SJCRH30 (cell line): ENCODE measurements around the gene PTTG1IP. TPM values are rescaled to one million over a fixed set of nuclear protein-coding genes. Genes with fewer than 3 reads are reported as not detected.
"Not testable (repeated sequence)": the region's sequence is repeated elsewhere in the genome, so short reads cannot be mapped to it uniquely, and the experiment has no call there.

ENCODE experiments used
- DNase-seq, 2 experiments: peaks; one replicate each; pipeline ENCODE4 v3.0.0-alpha.2; 2015 to 2020
- H3K27ac ChIP-seq: fragments of 250-450 bp; sonication (Bioruptor Pico); 2 replicates; pipeline ENCODE4 v1.5.1; 2020; ENCODE audit warnings: mild to moderate bottlenecking, moderate library complexity
- H3K27me3 ChIP-seq: fragments of 250-450 bp; sonication (Bioruptor Pico); 2 replicates; pipeline ENCODE4 v1.5.1; 2020; ENCODE audit warnings: mild to moderate bottlenecking, moderate library complexity
- H3K36me3 ChIP-seq: fragments of 250-450 bp; sonication (Bioruptor Pico); 2 replicates; pipeline ENCODE4 v1.5.1; 2020; ENCODE audit warnings: mild to moderate bottlenecking, moderate library complexity
- H3K4me1 ChIP-seq: fragments of 250-450 bp; sonication (Bioruptor Pico); 2 replicates; pipeline ENCODE4 v1.5.1; 2020; ENCODE audit warnings: mild to moderate bottlenecking, moderate library complexity
- H3K4me3 ChIP-seq: fragments of 250-450 bp; sonication (Bioruptor Pico); 2 replicates; pipeline ENCODE4 v1.5.1; 2020; ENCODE audit warnings: mild to moderate bottlenecking, moderate library complexity
- H3K9me3 ChIP-seq: fragments of 250-450 bp; sonication (Bioruptor Pico); replicated peaks from 2 replicates; pipeline ENCODE4 v1.5.1; 2020; ENCODE audit warnings: mild to moderate bottlenecking, moderate library complexity
- total RNA-seq: library from RNA; depleted of rRNA; stranded (reverse); fragments of >200 nt; shearing (Covaris generic); gene quantifications from 2 replicates; pipeline ENCODE4 v1.2.3, GENCODE V29; 2014

PTTG1IP gene
- total RNA-seq, 1 experiment from 2014 or later = 195 TPM

GRCh38 chr21:44912506-44913412 is 39.3 kb upstream of the PTTG1IP start:
- not testable (repeated sequence) for H3K4me3 ChIP-seq, H3K9me3 ChIP-seq, H3K36me3 ChIP-seq, DNase-seq, H3K27me3 ChIP-seq
- peak overlapping the region; percentile 90 for H3K27ac ChIP-seq
- H3K4me1 ChIP-seq = peaks cover 62% of the 10 kb centered on the region

DNA sequence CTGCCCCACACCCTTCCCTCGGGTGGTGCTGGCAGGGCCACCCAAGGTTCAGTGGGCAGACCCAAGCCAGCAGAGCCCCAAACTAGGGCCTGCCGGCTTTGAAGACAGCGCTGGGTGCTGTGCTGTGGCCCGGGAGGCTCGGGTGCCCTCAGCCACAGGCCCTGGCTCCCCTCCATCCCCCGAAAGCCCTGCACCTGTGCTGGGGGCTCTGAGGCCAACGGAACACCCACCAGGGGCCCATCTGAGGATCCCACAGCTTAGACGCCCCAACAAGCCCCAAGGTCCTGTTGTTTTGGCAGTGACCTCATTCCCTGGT is 38.6 kb upstream of the PTTG1IP start:
- Histone ChIP-seq H3K4me1 (peaks cover 62% of the 10 kb centered on the region), H3K27ac (peak overlapping the region; percentile 90), H3K27me3 (no peaks in the 10 kb centered on the region), H3K9me3 (no peaks in the 10 kb centered on the region), H3K36me3 (no peaks in the 10 kb centered on the region), H3K4me3 (no peak overlapping the region)
- no peak for DNase-seq

GRCh38 chr21:44911384-44912157 is 38.1 kb upstream of the PTTG1IP start:
- Histone ChIP-seq H3K27me3 (no peaks in the 10 kb centered on the region), H3K27ac (peak overlapping the region; percentile 90), H3K4me1 (peaks cover 58% of the 10 kb centered on the region), H3K4me3 (no peak overlapping the region), H3K9me3 (no peaks in the 10 kb centered on the region), H3K36me3 (no peaks in the 10 kb centered on the region)
- DNase-seq = peak; percentile 81 to 82

GRCh38 chr21:44911068-44911383 is 37.5 kb upstream of the PTTG1IP start:
- Histone ChIP-seq H3K27me3 (no peaks in the 10 kb centered on the region), H3K4me1 (peaks cover 56% of the 10 kb centered on the region), H3K27ac (peak overlapping the region; percentile 90), H3K9me3 (no peaks in the 10 kb centered on the region), H3K36me3 (no peaks in the 10 kb centered on the region), H3K4me3 (no peak overlapping the region)
- no peak for DNase-seq

- peak; percentile 95 to 97 for DNase-seq
- peak overlapping the region; percentile 90 for H3K27ac ChIP-seq
- H3K9me3 ChIP-seq = no peaks in the 10 kb centered on the region
- H3K36me3 ChIP-seq = no peaks in the 10 kb centered on the region
- peaks cover 56% of the 10 kb centered on the region for H3K4me1 ChIP-seq
- H3K27me3 ChIP-seq = no peaks in the 10 kb centered on the region
- peak overlapping the region; percentile 30 for H3K4me3 ChIP-seq
Observed at GRCh38 chr21:44910229-44911067, 37.0 kb upstream of the PTTG1IP start.

DNA sequence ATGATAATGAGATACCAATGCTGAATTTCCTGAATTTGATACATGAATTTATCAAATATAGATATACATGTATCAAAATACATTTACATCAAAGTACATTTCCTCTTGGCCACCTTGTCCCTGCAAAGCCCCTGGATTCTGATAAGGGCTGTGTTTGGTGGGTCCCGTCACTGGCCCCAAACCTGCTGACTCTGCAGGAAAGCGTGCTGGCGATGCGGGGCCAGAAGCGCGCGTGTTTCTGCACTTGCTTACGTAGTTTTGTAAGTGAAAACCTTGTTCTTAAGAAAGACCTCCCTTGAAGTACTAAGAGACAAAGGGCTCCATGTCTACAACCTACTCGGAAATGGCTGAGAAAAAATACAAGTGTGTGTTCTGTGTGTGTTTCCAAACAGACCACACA is 36.2 kb upstream of the PTTG1IP start:
- peaks cover 56% of the 10 kb centered on the region for H3K4me1 ChIP-seq
- DNase-seq = no peak
- no peaks in the 10 kb centered on the region for H3K27me3 ChIP-seq

DNA sequence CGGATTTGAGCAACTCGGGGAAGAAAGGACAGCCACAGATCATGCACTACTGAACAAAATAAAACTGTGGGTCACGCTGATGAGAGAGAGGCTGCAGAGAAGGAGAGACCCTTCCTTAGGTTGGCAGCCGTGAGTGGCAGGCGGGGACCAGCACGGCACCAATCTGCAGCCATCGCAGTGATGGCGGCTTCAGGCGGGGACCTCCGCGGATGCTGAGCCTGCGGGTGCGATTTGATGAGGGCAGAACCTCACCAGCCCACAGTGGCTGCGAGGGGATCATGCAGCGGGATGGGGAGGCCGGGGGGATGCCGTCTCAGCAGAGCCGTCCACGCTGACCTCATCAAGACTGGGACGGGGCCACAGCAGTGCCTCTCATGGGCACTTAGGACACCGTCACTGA is 35.4 kb upstream of the PTTG1IP start:
- Histone ChIP-seq H3K4me3 (no peak overlapping the region), H3K9me3 (no peaks in the 10 kb centered on the region), H3K36me3 (no peaks in the 10 kb centered on the region), H3K4me1 (peaks cover 56% of the 10 kb centered on the region), H3K27me3 (no peaks in the 10 kb centered on the region), H3K27ac (no peak overlapping the region)
- DNase-seq = no peak

More for the DNA sequence above, 36.2 kb upstream of the PTTG1IP start:
- Histone ChIP-seq H3K36me3 (no peaks in the 10 kb centered on the region), H3K4me3 (no peak overlapping the region), H3K9me3 (no peaks in the 10 kb centered on the region), H3K27ac (peak overlapping the region; percentile 90)

DNA sequence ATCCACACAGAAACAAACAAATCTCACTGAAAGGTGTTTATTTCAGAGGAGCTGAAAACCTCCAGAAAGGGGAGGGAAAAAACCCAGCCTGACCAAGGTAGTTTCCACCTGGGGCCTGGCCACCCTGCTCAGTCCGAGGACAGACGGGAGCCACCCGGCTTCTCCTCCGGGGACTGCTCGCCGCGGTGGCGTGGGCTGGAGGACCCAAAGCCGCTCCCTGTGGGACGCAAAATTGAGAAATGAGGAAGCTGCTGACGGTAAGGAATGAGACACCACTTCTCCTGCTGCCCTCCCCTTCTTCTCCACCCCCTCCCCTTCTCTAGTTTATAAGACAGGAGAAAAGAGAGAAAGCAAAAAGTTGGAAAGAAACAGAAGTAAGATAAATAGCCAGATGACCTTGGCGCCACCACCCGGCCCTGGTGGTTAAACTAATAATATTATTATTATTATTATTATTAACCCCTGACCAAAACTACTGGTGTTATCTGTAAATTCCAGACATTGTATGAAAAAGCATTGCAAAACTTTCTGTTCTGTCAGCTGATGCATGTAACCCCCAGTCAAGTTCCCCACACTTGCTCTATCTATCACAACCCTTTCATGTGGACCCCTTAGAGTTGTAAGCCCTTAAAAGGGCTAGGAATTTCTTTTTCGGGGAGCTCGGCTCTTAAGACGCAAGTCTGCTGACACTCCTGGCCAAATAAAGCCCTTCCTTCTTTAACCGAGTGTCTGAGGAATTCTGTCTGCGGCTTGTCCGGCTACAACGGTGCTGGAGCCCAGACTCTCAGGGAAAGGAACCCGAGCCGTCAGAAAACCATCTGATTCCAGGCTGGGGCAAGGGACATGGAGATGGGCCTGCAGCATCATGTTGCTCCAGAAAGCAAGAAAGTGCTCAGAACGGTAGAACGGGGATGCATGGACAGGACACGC is 34.7 kb upstream of the PTTG1IP start:
- H3K27ac ChIP-seq = peak overlapping the region; percentile 17; the same call in 1 of the 2 replicates
- DNase-seq = no peak
- peaks cover 2% of the 10 kb centered on the region; the same call in 1 of the 2 replicates for H3K36me3 ChIP-seq
- H3K4me1 ChIP-seq = peaks cover 52% of the 10 kb centered on the region
- no peaks in the 10 kb centered on the region for H3K27me3 ChIP-seq
- no peaks in the 10 kb centered on the region for H3K9me3 ChIP-seq
- H3K4me3 ChIP-seq = peak overlapping the region; percentile 21

DNA sequence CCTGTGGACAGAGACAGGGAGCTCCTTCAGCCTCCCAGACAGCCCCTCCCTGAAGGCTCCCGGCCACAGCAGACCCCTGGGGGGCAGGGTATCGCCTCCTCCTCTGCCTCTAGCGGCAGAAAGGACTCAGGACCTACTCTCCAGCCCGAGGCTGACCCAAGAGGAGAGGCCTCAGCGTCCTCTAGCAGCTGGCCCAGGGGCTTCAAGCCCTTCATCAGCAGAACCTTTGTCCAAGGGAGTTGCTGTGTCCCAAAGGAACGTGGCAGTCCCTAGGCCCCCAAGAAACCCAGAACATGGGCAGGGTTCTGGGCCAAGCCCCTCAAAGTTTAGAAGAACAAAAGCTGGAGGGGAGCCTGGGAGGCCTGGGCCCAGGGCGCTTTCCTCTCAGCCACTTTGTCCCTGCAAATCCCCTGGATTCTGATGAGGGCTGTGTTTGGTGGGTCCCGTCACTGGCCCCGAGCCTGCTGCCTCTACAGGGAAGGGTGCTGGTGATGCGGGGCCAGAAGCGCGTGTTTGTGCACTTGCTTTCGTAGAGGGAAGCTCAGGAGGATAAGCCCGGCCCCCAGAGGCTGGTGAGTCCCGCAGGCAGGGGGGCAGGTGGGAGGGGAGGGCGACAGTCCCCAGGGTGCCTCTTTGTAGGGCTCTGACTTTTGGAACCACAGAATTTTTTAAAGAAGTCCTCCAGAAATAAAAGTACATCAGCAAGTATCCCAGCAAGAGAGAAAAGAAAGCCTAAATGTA is 33.9 kb upstream of the PTTG1IP start:
- Histone ChIP-seq H3K36me3 (peaks cover 7% of the 10 kb centered on the region), H3K27me3 (no peaks in the 10 kb centered on the region), H3K4me3 (peak overlapping the region; percentile 21), H3K27ac (peak overlapping the region; percentile 17; the same call in 1 of the 2 replicates), H3K4me1 (peaks cover 49% of the 10 kb centered on the region), H3K9me3 (no peaks in the 10 kb centered on the region)
- peak in 1 of 2 experiments; percentile 27 for DNase-seq

- Histone ChIP-seq H3K27me3 (no peaks in the 10 kb centered on the region), H3K4me1 (peaks cover 33% of the 10 kb centered on the region), H3K36me3 (peaks cover 14% of the 10 kb centered on the region), H3K27ac (no peak overlapping the region), H3K9me3 (no peaks in the 10 kb centered on the region), H3K4me3 (no peak overlapping the region)
- DNase-seq = no peak
Observed at GRCh38 chr21:44905728-44906090, 32.2 kb upstream of the PTTG1IP start.

DNA sequence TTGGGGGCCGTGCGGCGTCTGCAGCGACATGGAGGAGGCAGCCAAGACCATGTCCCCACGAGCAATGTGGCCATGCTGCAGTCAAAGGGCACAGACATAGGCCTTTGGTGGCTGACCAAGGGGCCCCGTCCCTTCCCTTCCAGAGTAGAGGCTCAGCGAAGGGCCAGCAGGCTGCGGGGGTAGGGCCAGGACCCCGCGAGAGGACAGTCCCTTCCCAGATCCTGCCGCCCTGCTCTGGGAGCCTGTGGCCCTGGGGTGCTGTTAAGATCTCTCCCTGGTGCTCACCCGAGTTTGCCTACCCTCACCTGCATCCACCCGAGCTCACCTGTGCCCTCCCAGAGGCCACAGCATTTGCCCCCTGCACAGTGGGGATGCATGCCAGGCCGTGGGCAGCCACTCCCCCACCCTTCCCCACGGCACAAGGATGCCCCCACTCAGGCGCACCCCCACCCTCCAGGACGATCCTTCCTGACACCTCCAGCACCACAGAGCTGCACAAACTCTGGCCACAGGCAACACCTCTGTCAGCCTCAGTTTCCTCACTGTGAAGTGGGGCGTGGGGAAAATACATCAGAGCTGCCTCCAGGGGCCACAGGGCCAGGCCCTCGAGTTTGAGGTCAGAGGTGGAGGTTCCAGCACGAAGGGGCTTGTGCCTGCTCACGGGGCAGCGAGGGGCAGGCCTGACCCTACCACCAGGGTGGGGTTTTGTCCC is 31.7 kb upstream of the PTTG1IP start:
- Histone ChIP-seq H3K9me3 (no peaks in the 10 kb centered on the region), H3K4me3 (no peak overlapping the region), H3K27me3 (no peaks in the 10 kb centered on the region), H3K36me3 (peaks cover 14% of the 10 kb centered on the region), H3K27ac (no peak overlapping the region), H3K4me1 (peaks cover 28% of the 10 kb centered on the region)
- DNase-seq = no peak

DNA sequence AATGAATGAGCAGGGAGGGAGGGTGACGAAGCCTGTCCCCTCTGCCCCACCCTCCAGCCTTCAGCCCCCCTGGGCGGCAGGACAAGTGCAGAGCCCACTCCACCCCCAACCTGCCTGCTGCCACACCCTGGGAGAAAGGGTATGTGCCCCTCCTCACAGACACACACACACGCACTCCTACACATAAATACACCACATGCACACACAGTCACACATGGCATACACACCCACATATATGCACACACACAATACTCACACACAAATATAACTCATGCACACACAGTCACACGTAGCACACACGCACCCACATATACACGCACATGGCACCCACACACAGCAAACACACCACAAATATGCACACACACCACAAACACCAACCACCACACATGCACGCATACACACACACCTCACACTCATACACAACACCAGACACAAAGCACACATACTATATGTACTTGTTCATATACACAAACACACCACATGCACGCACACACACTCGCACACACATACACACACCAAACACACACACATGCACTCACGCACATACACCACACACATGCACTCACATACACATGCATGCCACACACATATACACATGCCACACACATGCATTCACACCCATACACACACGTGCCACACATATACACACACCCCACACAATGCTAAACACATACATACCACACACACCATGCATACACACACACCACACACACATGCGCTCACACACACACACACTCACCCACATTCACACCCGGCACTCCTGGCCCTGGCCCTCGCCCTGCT is 30.8 kb upstream of the PTTG1IP start:
- no peak for DNase-seq
- Histone ChIP-seq H3K9me3 (no peaks in the 10 kb centered on the region), H3K4me1 (peaks cover 20% of the 10 kb centered on the region), H3K27ac (no peak overlapping the region), H3K36me3 (peaks cover 14% of the 10 kb centered on the region), H3K4me3 (no peak overlapping the region), H3K27me3 (no peaks in the 10 kb centered on the region)
